Globus pallidus (tissue), 1 donor: ENCODE results near the gene SMAD6.
"Not testable (repeated sequence)": the region's sequence is repeated elsewhere in the genome, so short reads cannot be mapped to it uniquely, and the experiment has no call there.

Experiments
- DNase-seq: peaks from one replicate; pipeline ENCODE4 v3.0.0-alpha.2; 2015; ENCODE audit warnings: low spot score

Gene SMAD6

GRCh38 chr15:66826507-66826906, 124.5 kb downstream of the SMAD6 start:
- no peak for DNase-seq

DNA sequence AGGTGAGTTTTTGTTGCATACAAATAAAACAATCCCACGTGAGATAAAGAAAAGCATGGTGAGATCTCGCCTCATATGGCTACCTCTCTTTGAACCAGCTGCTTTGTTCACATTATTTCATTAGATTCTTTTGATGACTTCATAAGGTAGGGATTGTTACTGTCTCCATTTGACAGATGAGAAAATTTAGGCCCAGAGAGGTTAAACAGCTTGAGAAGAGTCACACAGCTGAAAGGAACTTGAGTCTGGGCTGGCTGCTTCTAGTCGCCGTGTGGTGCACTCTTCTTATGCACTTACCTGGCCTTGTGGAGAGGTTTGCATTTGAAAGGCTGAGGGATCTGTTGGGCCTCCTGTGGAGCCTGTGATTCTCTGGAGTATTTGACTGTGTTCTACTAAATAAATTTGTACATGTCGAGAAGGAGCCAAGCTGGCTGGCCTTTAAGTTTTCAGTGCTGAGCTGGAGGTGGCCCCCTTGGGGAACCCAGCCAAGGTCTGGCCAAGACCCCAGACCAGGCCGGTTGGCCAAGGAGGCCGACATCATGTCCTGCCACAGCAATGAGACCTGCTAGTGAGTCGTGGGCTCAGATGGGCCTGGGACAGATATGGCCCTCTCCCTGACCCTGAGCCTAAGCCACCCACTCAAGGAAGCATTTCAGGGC, 125.1 kb downstream of the SMAD6 start:
- DNase-seq, result no peak

- DNase-seq, result no peak
Measured at GRCh38 chr15:66827698-66828055, 125.6 kb downstream of the SMAD6 start.

DNA sequence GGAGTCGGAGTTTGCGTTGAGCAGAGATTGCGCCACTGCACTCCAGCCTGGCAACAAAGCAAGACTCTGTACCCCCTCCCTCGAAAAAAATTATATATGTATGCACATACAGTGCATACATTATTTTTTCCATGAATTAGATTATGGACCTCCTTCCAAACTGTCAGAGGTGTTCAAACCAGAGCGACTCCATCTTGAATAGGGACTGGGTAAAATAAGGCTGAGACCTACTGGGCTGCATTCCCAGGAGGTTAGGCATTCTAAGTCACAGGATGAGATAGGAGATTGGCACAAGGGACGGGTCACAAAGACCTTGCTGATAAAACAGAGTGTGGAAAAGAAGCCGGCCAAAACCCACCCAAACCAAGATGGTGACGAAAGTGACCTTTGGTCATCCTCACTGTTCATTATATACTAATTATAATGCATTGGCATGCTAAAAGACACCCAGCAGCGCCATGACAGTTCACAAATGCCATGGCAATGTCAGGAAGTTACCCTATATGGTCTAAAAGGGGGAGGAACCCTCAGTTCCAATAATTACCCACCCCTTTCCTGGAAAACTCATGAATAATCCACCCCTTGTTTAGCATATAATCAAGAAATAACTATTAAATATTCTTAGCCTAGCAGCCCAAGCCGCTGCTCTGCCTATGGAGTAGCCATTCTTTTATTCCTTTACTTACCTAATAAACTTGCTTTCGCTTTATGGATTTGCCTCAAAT, 126.9 kb downstream of the SMAD6 start:
- DNase-seq, result not testable (repeated sequence)

DNA sequence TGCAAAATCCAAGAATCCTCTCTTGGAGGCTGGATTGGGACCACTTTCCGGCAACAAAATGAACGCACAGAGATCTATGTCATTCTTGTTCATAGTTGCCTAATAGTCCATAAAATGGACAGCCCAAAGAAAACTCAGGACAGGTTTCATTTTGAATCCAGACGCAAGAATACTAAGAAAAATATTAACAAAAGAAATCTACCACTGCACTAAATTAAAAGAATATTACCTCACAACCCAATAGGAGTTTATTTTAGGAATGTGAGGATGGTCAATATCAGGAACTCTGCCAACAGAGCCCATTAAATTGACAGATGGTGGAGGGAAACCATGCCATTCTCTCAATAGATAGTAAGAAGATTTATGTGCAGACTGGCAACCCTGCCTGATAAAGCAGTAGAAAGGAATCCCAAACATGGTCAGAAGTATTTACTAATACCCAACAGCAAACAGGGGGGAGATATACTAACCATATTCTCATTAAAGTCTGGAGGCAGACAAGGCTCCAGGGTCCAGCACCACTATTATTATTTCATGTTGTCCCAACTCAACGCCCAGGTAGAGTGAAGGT, 127.6 kb downstream of the SMAD6 start:
- DNase-seq, result no peak

DNA sequence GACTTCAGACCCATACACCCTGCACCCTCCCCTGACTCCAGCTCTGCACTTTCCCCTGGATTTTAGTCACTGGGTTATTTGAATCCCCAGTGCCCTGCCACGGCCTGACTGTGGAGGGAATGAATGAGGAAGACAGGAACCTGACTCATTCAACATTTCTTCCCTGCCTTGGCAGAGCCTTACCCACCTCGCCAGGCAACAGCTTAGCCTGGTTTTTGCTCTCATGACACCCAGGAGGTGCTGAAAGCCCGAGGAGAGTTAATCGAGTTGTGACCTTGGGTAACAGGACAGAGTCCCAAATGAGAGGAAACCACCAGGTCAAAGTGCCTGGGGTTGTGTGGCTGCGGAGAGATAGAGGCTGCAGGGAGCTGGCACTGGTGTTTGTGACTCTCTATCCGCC, 128.3 kb downstream of the SMAD6 start:
- no peak for DNase-seq

- no peak for DNase-seq
Measured at GRCh38 chr15:66830823-66831222, 128.8 kb downstream of the SMAD6 start.

GRCh38 chr15:66831289-66831688, 129.3 kb downstream of the SMAD6 start:
- no peak for DNase-seq

- no peak for DNase-seq
Measured at GRCh38 chr15:66831801-66832390, 129.9 kb downstream of the SMAD6 start.
